Measurements from ENCODE around the gene RS1.

Gene RS1

GRCh38 chrX:18649498-18649951 lies 22.4 kb downstream of the RS1 start:
- Mint-ChIP-seq H3K4me1 (ENCODE audit: low read depth) (no peaks in the 10 kb centered on the region), H3K9me3 (no peaks in the 10 kb centered on the region), H3K4me3 (no peak overlapping the region), H3K27me3 (ENCODE audit: low read depth) (no peaks in the 10 kb centered on the region), H3K36me3 (ENCODE audit: low read depth) (no peaks in the 10 kb centered on the region), H3K27ac (no peak overlapping the region)
- no peak for DNase-seq (ENCODE audit: low spot score)

- no peaks in the 10 kb centered on the region for H3K27me3 Mint-ChIP-seq (ENCODE audit: low read depth)
- no peak overlapping the region for H3K4me3 Mint-ChIP-seq
- H3K4me1 Mint-ChIP-seq (ENCODE audit: low read depth) = no peaks in the 10 kb centered on the region
- no peak for DNase-seq (ENCODE audit: low spot score)
- no peak overlapping the region for H3K27ac Mint-ChIP-seq
- no peaks in the 10 kb centered on the region for H3K36me3 Mint-ChIP-seq (ENCODE audit: low read depth)
- no peaks in the 10 kb centered on the region for H3K9me3 Mint-ChIP-seq
Observed at GRCh38 chrX:18647621-18648020, 24.3 kb downstream of the RS1 start.

GRCh38 chrX:18643853-18644252 lies 28.1 kb downstream of the RS1 start:
- no peaks in the 10 kb centered on the region for H3K27me3 Mint-ChIP-seq (ENCODE audit: low read depth)
- no peak for DNase-seq (ENCODE audit: low spot score)
- H3K36me3 Mint-ChIP-seq (ENCODE audit: low read depth) = no peaks in the 10 kb centered on the region
- H3K4me3 Mint-ChIP-seq = no peak overlapping the region
- H3K9me3 Mint-ChIP-seq = no peaks in the 10 kb centered on the region
- H3K27ac Mint-ChIP-seq = no peak overlapping the region
- no peaks in the 10 kb centered on the region for H3K4me1 Mint-ChIP-seq (ENCODE audit: low read depth)

- Mint-ChIP-seq H3K4me1 (ENCODE audit: low read depth) (no peaks in the 10 kb centered on the region), H3K4me3 (no peak overlapping the region), H3K27ac (no peak overlapping the region), H3K9me3 (no peaks in the 10 kb centered on the region), H3K36me3 (ENCODE audit: low read depth) (no peaks in the 10 kb centered on the region), H3K27me3 (ENCODE audit: low read depth) (no peaks in the 10 kb centered on the region)
- no peak for DNase-seq (ENCODE audit: low spot score)
Observed at GRCh38 chrX:18643243-18643642, 28.7 kb downstream of the RS1 start.

- no peaks in the 10 kb centered on the region for H3K9me3 Mint-ChIP-seq
- H3K4me3 Mint-ChIP-seq = no peak overlapping the region
- DNase-seq (ENCODE audit: low spot score) = no peak
- no peaks in the 10 kb centered on the region for H3K36me3 Mint-ChIP-seq (ENCODE audit: low read depth)
- H3K27me3 Mint-ChIP-seq (ENCODE audit: low read depth) = no peaks in the 10 kb centered on the region
- no peak overlapping the region for H3K27ac Mint-ChIP-seq
- H3K4me1 Mint-ChIP-seq (ENCODE audit: low read depth) = no peaks in the 10 kb centered on the region
Observed at GRCh38 chrX:18640686-18641085, 31.2 kb downstream of the RS1 start.

- Mint-ChIP-seq H3K4me1 (ENCODE audit: low read depth) (no peaks in the 10 kb centered on the region), H3K27ac (no peak overlapping the region), H3K9me3 (no peaks in the 10 kb centered on the region), H3K27me3 (ENCODE audit: low read depth) (no peaks in the 10 kb centered on the region), H3K36me3 (ENCODE audit: low read depth) (no peaks in the 10 kb centered on the region), H3K4me3 (no peak overlapping the region)
- no peak for DNase-seq (ENCODE audit: low spot score)
Observed at GRCh38 chrX:18639280-18639679, 32.6 kb downstream of the RS1 start.

GRCh38 chrX:18638398-18638797 lies 33.5 kb downstream of the RS1 start:
- Mint-ChIP-seq H3K27ac (no peak overlapping the region), H3K4me1 (ENCODE audit: low read depth) (no peaks in the 10 kb centered on the region), H3K4me3 (no peak overlapping the region), H3K27me3 (ENCODE audit: low read depth) (no peaks in the 10 kb centered on the region), H3K36me3 (ENCODE audit: low read depth) (no peaks in the 10 kb centered on the region), H3K9me3 (no peaks in the 10 kb centered on the region)
- DNase-seq (ENCODE audit: low spot score) = no peak

GRCh38 chrX:18630934-18631333 lies 41.0 kb downstream of the RS1 start:
- H3K4me3 Mint-ChIP-seq = no peak overlapping the region
- H3K4me1 Mint-ChIP-seq (ENCODE audit: low read depth) = no peaks in the 10 kb centered on the region
- no peaks in the 10 kb centered on the region for H3K9me3 Mint-ChIP-seq
- no peak for DNase-seq (ENCODE audit: low spot score)
- H3K27me3 Mint-ChIP-seq (ENCODE audit: low read depth) = no peaks in the 10 kb centered on the region
- H3K36me3 Mint-ChIP-seq (ENCODE audit: low read depth) = no peaks in the 10 kb centered on the region
- no peak overlapping the region for H3K27ac Mint-ChIP-seq

GRCh38 chrX:18624599-18624998 lies 47.3 kb downstream of the RS1 start:
- Mint-ChIP-seq H3K27me3 (ENCODE audit: low read depth) (peaks cover 3% of the 10 kb centered on the region), H3K9me3 (no peaks in the 10 kb centered on the region), H3K36me3 (ENCODE audit: low read depth) (no peaks in the 10 kb centered on the region), H3K4me1 (ENCODE audit: low read depth) (no peaks in the 10 kb centered on the region), H3K4me3 (no peak overlapping the region), H3K27ac (no peak overlapping the region)
- DNase-seq (ENCODE audit: low spot score) = no peak

- no peaks in the 10 kb centered on the region for H3K4me1 Mint-ChIP-seq (ENCODE audit: low read depth)
- DNase-seq (ENCODE audit: low spot score) = no peak
- H3K9me3 Mint-ChIP-seq = no peaks in the 10 kb centered on the region
- no peaks in the 10 kb centered on the region for H3K36me3 Mint-ChIP-seq (ENCODE audit: low read depth)
- peaks cover 3% of the 10 kb centered on the region for H3K27me3 Mint-ChIP-seq (ENCODE audit: low read depth)
- H3K27ac Mint-ChIP-seq = no peak overlapping the region
- H3K4me3 Mint-ChIP-seq = no peak overlapping the region
Observed at GRCh38 chrX:18620349-18620748, 51.6 kb downstream of the RS1 start.

- peaks cover 3% of the 10 kb centered on the region for H3K27me3 Mint-ChIP-seq (ENCODE audit: low read depth)
- no peak for DNase-seq (ENCODE audit: low spot score)
- H3K36me3 Mint-ChIP-seq (ENCODE audit: low read depth) = no peaks in the 10 kb centered on the region
- H3K9me3 Mint-ChIP-seq = no peaks in the 10 kb centered on the region
- no peak overlapping the region for H3K4me3 Mint-ChIP-seq
- no peak overlapping the region for H3K27ac Mint-ChIP-seq
- no peaks in the 10 kb centered on the region for H3K4me1 Mint-ChIP-seq (ENCODE audit: low read depth)
Observed at GRCh38 chrX:18619288-18619687, 52.6 kb downstream of the RS1 start.

GRCh38 chrX:18617407-18617750 lies 54.5 kb downstream of the RS1 start:
- no peak for DNase-seq (ENCODE audit: low spot score)
- no peaks in the 10 kb centered on the region for H3K9me3 Mint-ChIP-seq
- no peaks in the 10 kb centered on the region for H3K4me1 Mint-ChIP-seq (ENCODE audit: low read depth)
- H3K36me3 Mint-ChIP-seq (ENCODE audit: low read depth) = no peaks in the 10 kb centered on the region
- H3K4me3 Mint-ChIP-seq = no peak overlapping the region
- H3K27ac Mint-ChIP-seq = no peak overlapping the region
- H3K27me3 Mint-ChIP-seq (ENCODE audit: low read depth) = no peaks in the 10 kb centered on the region

GRCh38 chrX:18616688-18617406 lies 55.1 kb downstream of the RS1 start:
- Mint-ChIP-seq H3K9me3 (no peaks in the 10 kb centered on the region), H3K36me3 (ENCODE audit: low read depth) (no peaks in the 10 kb centered on the region), H3K4me3 (no peak overlapping the region), H3K27ac (no peak overlapping the region), H3K4me1 (ENCODE audit: low read depth) (no peaks in the 10 kb centered on the region), H3K27me3 (ENCODE audit: low read depth) (no peaks in the 10 kb centered on the region)
- DNase-seq (ENCODE audit: low spot score) = no peak

- no peak overlapping the region for H3K4me3 Mint-ChIP-seq
- DNase-seq (ENCODE audit: low spot score) = no peak
- no peaks in the 10 kb centered on the region for H3K4me1 Mint-ChIP-seq (ENCODE audit: low read depth)
- no peaks in the 10 kb centered on the region for H3K27me3 Mint-ChIP-seq (ENCODE audit: low read depth)
- H3K9me3 Mint-ChIP-seq = no peaks in the 10 kb centered on the region
- no peaks in the 10 kb centered on the region for H3K36me3 Mint-ChIP-seq (ENCODE audit: low read depth)
- no peak overlapping the region for H3K27ac Mint-ChIP-seq
Observed at GRCh38 chrX:18613930-18614639, 57.8 kb downstream of the RS1 start.

GRCh38 chrX:18607966-18608365 lies 63.9 kb downstream of the RS1 start:
- Mint-ChIP-seq H3K4me1 (ENCODE audit: low read depth) (no peaks in the 10 kb centered on the region), H3K36me3 (ENCODE audit: low read depth) (no peaks in the 10 kb centered on the region), H3K27ac (no peak overlapping the region), H3K27me3 (ENCODE audit: low read depth) (no peaks in the 10 kb centered on the region), H3K9me3 (no peaks in the 10 kb centered on the region), H3K4me3 (no peak overlapping the region)
- DNase-seq (ENCODE audit: low spot score) = no peak
